Astrocyte of the spinal cord (primary cell): Measurements from ENCODE around the gene CACNA1F.

Experiments used
- DNase-seq: peaks from one replicate; pipeline ENCODE4 v3.0.0; 2011; ENCODE audit warnings: low read depth, low spot score
- H3K4me3 ChIP-seq: 2 replicates; pipeline ENCODE4 v1.5.1; 2011; ENCODE audit warnings: low read depth, mild to moderate bottlenecking, low read length, moderate library complexity
- in situ Hi-C: cut with HindIII; loops from 2 replicates; pipeline ENCODE4 v1.10.0; 2017; ENCODE audit warnings: low sequenced_read_pairs
- TF ChIP-seq, protein P1 (sequence below): IDR thresholded peaks from 2 replicates; pipeline ENCODE4 v1.5.1; 2012; ENCODE audit warnings: low read depth, mild to moderate bottlenecking, low read length, inconsistent platforms

Gene CACNA1F

DNA sequence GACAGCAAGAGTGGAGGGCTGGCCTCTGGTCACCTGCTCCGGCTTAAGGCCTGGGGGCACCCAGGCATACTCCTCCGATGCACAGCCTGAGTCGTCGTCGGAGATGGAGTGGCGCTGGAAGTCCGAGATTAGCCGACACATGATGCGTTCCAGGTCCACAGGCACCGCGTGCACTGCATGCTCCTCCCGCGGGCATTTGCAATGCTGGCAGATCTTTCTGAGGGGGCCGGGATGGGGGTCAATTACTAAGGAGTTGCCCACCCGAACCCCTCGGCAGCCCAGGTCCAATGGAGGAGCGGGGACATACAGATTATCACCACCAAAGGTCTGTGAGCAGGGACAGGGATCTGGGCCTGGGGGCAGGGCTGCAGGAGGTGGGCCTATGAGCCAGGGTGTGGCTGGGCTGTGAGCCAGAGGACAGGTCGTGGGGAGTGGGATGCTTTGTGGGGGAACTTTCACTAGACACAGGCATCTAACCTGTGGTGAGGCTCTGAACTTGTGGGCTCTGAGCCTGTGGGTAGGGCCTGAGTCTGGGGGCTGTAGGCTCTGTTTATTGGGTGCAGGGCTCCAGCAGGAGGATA lies 49.3 kb downstream of the CACNA1F start:
- TF ChIP-seq, protein P1, sequence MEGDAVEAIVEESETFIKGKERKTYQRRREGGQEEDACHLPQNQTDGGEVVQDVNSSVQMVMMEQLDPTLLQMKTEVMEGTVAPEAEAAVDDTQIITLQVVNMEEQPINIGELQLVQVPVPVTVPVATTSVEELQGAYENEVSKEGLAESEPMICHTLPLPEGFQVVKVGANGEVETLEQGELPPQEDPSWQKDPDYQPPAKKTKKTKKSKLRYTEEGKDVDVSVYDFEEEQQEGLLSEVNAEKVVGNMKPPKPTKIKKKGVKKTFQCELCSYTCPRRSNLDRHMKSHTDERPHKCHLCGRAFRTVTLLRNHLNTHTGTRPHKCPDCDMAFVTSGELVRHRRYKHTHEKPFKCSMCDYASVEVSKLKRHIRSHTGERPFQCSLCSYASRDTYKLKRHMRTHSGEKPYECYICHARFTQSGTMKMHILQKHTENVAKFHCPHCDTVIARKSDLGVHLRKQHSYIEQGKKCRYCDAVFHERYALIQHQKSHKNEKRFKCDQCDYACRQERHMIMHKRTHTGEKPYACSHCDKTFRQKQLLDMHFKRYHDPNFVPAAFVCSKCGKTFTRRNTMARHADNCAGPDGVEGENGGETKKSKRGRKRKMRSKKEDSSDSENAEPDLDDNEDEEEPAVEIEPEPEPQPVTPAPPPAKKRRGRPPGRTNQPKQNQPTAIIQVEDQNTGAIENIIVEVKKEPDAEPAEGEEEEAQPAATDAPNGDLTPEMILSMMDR = no peak
- no peak for DNase-seq
- H3K4me3 ChIP-seq = peak overlapping the region; percentile 31
- in situ Hi-C loops = no loop called here

DNA sequence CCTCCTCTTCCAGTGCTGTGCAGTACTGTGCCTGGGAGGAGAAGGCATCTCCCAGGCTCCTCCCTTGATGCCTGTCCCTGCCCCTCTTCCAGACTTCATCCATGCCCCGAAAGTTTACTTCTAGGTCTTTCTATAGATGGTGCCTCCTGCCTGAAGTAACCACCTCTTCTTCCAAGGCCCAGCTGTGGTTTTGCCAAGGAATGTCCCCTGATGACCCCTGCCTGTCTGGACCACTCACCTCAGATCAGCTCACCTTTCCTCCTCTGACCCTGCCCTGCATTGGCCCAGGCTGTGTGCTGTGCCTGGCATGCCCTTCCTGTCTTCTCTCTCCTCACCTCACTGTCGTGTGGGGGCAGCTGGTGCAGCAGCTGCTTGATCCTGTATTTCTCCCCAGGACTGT lies 53.8 kb downstream of the CACNA1F start:
- in situ Hi-C loops = no loop called here
- DNase-seq = no peak
- TF ChIP-seq, protein P1 = no peak
- no peak overlapping the region for H3K4me3 ChIP-seq

DNA sequence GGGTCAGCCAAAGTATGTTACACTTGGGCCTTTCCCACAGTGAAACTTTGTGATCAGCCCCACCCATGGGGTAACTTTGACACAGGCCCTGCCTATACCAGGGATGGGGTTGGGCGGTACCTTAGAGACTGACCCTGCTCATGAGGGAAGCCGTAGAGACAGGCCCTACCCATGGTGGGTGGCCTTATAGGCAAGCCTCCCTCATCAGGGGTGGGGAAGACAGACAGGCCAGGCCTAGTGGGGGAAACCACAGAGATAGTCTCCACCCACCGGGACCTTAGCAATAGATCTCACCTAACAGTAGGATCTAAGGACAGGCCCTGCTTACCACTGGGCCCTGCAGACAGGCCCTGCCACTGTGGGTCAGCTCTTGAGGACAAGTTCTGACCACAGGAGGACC lies 54.6 kb downstream of the CACNA1F start:
- in situ Hi-C loops = no loop called here
- no peak overlapping the region for H3K4me3 ChIP-seq
- DNase-seq = no peak
- TF ChIP-seq, protein P1 = no peak

DNA sequence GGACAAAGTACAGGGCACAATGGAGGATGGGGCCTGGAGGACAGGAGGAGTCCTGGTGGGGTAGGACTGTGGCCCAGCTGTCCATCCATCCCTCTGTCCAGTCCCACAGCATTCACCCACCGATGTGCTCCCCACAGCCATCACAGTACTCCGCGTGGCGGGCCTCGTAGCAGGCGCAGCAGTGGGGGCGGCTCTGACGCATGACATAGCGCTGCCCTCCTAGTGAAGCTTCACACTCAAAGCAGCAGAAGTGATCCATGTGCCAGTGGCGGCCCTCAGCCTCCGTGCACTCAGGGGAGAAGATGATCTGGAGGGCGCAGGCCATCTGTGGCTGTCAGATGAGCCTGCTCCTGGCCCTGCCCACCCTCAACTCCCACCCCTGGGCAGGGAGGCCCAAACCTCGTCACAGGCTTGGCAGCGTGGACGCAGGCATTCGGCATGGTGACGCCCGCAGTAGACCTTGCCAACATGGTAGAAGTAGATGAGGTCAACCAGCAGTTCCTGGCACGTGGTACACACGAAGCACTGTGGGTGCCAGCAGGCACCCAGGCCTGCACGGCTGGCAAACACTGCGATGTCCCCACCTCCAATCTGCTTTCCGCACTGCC lies 55.2 kb downstream of the CACNA1F start:
- in situ Hi-C loops = no loop called here
- no peak overlapping the region for H3K4me3 ChIP-seq
- TF ChIP-seq, protein P1 = no peak
- DNase-seq = no peak

DNA sequence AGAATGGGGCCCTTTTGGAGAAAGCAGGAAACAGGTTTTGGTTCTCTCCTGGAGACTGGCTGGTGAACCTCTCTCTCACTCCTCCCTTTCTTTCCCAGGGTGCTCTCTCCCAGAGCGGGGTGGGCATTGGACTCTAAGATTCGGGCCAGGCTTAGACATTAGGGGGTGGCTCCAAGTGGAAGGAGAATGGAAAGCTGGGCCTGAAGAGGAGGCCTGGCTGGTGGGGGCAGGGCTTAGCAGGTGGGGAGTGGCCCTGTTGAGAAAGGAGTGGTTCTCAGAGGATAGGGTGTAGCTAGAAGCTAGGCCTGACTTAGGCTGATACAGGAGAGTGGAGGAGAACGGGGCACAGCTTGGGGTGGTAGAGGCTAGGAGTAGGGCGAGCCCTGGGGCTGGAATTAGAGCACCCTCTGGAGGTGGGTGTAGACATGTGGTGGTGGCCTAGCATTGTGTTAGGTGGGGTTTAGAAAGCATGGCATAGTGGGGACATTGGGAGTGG lies 55.8 kb downstream of the CACNA1F start:
- TF ChIP-seq, protein P1 = peak; percentile 9
- no peak for DNase-seq
- no peak overlapping the region for H3K4me3 ChIP-seq
- in situ Hi-C loops = no loop called here

DNA sequence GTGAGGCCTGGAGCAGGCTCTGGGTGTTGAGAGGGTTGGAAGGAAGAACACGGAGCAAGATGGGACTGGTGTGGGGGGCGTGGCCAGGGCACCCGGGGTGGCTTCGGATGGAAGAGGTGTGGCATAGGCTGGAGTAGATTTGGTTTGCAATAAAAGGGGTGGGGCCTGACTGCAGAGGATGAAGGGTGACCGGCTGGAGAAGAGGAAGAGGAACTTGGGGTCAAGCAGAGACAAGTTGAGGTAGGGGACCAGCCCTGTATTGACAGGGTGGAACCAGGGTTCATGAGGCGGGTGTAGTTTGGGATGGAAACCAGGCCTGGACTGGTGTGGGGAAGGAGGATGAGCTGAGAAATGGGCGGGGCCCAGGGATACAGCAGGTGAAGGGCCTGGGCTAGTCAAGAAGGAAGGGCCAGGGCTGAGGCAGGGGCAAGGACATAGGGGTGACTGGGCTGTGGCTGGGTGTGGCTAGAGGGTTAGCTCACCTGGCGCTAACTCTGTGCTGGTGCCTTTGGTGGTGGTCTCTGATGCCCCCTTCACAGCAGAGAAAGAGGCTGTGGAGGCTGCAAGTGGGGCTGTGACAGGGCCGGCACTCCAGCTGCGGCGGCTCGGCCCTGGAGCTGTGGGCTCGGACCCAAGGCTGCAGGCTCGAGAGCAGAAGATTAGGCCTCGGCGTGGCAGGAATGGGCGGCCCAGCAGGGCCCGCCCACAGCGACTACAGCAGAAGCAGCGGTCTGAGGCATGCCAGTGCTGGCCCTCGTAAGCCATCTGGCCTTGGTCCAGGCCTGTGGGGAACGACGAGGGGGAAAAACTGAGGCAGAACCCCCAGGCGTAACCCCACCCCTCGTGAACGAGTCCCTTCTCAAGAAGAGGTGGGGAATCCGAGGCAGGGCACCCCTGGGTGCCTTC lies 56.5 kb downstream of the CACNA1F start:
- DNase-seq = no peak
- TF ChIP-seq, protein P1 = no peak
- in situ Hi-C loops = no loop called here
- H3K4me3 ChIP-seq = no peak overlapping the region
